ENCODE results near the gene TMEM51.
"Not testable (repeated sequence)": the region's sequence is repeated elsewhere in the genome, so short reads cannot be mapped to it uniquely, and the experiment has no call there.

The TMEM51 gene

GRCh38 chr1:15175324-15176094, 22.0 kb downstream of the TMEM51 start:
- not testable (repeated sequence) for H3K4me3 ChIP-seq (ENCODE audit: low read depth, low read length); H3K9me3 ChIP-seq (ENCODE audit: control insufficient read depth, insufficient read depth, low read length); H3K36me3 ChIP-seq (ENCODE audit: control insufficient read depth, insufficient read depth, low read length); H3K4me1 ChIP-seq (ENCODE audit: control insufficient read depth, insufficient read depth, low read length); H3K27me3 ChIP-seq (ENCODE audit: control insufficient read depth, insufficient read depth, low read length); H3K9ac ChIP-seq (ENCODE audit: low read depth, low read length)

GRCh38 chr1:15176120-15176519, 22.6 kb downstream of the TMEM51 start:
- Histone ChIP-seq H3K9me3 (ENCODE audit: control insufficient read depth, insufficient read depth, low read length) (no peaks in the 10 kb centered on the region), H3K4me3 (ENCODE audit: low read depth, low read length) (no peak overlapping the region), H3K9ac (ENCODE audit: low read depth, low read length) (no peak overlapping the region), H3K36me3 (ENCODE audit: control insufficient read depth, insufficient read depth, low read length) (no peaks in the 10 kb centered on the region), H3K27me3 (ENCODE audit: control insufficient read depth, insufficient read depth, low read length) (no peaks in the 10 kb centered on the region), H3K4me1 (ENCODE audit: control insufficient read depth, insufficient read depth, low read length) (no peaks in the 10 kb centered on the region)

- H3K27me3 ChIP-seq (ENCODE audit: control insufficient read depth, insufficient read depth, low read length): no peaks in the 10 kb centered on the region
- no peak overlapping the region for H3K9ac ChIP-seq (ENCODE audit: low read depth, low read length)
- no peaks in the 10 kb centered on the region for H3K36me3 ChIP-seq (ENCODE audit: control insufficient read depth, insufficient read depth, low read length)
- no peak overlapping the region for H3K4me3 ChIP-seq (ENCODE audit: low read depth, low read length)
- no peaks in the 10 kb centered on the region for H3K4me1 ChIP-seq (ENCODE audit: control insufficient read depth, insufficient read depth, low read length)
- H3K9me3 ChIP-seq (ENCODE audit: control insufficient read depth, insufficient read depth, low read length): no peaks in the 10 kb centered on the region
These were observed 23.5 kb downstream of the TMEM51 start for GRCh38 chr1:15176898-15177665.

- no peaks in the 10 kb centered on the region for H3K4me1 ChIP-seq (ENCODE audit: control insufficient read depth, insufficient read depth, low read length)
- H3K27me3 ChIP-seq (ENCODE audit: control insufficient read depth, insufficient read depth, low read length): no peaks in the 10 kb centered on the region
These were observed 24.2 kb downstream of the TMEM51 start for GRCh38 chr1:15177710-15178166.

GRCh38 chr1:15178571-15179484, 25.3 kb downstream of the TMEM51 start:
- Histone ChIP-seq H3K36me3 (ENCODE audit: control insufficient read depth, insufficient read depth, low read length) (no peaks in the 10 kb centered on the region), H3K4me1 (ENCODE audit: control insufficient read depth, insufficient read depth, low read length) (no peaks in the 10 kb centered on the region), H3K4me3 (ENCODE audit: low read depth, low read length) (no peak overlapping the region), H3K9me3 (ENCODE audit: control insufficient read depth, insufficient read depth, low read length) (no peaks in the 10 kb centered on the region), H3K27me3 (ENCODE audit: control insufficient read depth, insufficient read depth, low read length) (no peaks in the 10 kb centered on the region), H3K9ac (ENCODE audit: low read depth, low read length) (no peak overlapping the region)

More at GRCh38 chr1:15177710-15178166, 24.2 kb downstream of the TMEM51 start:
- Histone ChIP-seq H3K4me3 (ENCODE audit: low read depth, low read length) (no peak overlapping the region), H3K9me3 (ENCODE audit: control insufficient read depth, insufficient read depth, low read length) (no peaks in the 10 kb centered on the region), H3K9ac (ENCODE audit: low read depth, low read length) (no peak overlapping the region), H3K36me3 (ENCODE audit: control insufficient read depth, insufficient read depth, low read length) (no peaks in the 10 kb centered on the region)

- Histone ChIP-seq H3K9me3 (ENCODE audit: control insufficient read depth, insufficient read depth, low read length) (no peaks in the 10 kb centered on the region), H3K9ac (ENCODE audit: low read depth, low read length) (no peak overlapping the region), H3K4me3 (ENCODE audit: low read depth, low read length) (no peak overlapping the region)
These were observed 25.9 kb downstream of the TMEM51 start for GRCh38 chr1:15179485-15179883.

GRCh38 chr1:15180189-15180588, 26.6 kb downstream of the TMEM51 start:
- H3K36me3 ChIP-seq (ENCODE audit: control insufficient read depth, insufficient read depth, low read length): no peaks in the 10 kb centered on the region
- no peak overlapping the region for H3K4me3 ChIP-seq (ENCODE audit: low read depth, low read length)
- no peak overlapping the region for H3K9ac ChIP-seq (ENCODE audit: low read depth, low read length)
- H3K4me1 ChIP-seq (ENCODE audit: control insufficient read depth, insufficient read depth, low read length): no peaks in the 10 kb centered on the region
- no peaks in the 10 kb centered on the region for H3K27me3 ChIP-seq (ENCODE audit: control insufficient read depth, insufficient read depth, low read length)
- no peaks in the 10 kb centered on the region for H3K9me3 ChIP-seq (ENCODE audit: control insufficient read depth, insufficient read depth, low read length)

More at GRCh38 chr1:15179485-15179883, 25.9 kb downstream of the TMEM51 start:
- H3K27me3 ChIP-seq (ENCODE audit: control insufficient read depth, insufficient read depth, low read length): no peaks in the 10 kb centered on the region
- H3K36me3 ChIP-seq (ENCODE audit: control insufficient read depth, insufficient read depth, low read length): no peaks in the 10 kb centered on the region
- no peaks in the 10 kb centered on the region for H3K4me1 ChIP-seq (ENCODE audit: control insufficient read depth, insufficient read depth, low read length)

- no peaks in the 10 kb centered on the region for H3K36me3 ChIP-seq (ENCODE audit: control insufficient read depth, insufficient read depth, low read length)
- H3K4me1 ChIP-seq (ENCODE audit: control insufficient read depth, insufficient read depth, low read length): no peaks in the 10 kb centered on the region
- no peaks in the 10 kb centered on the region for H3K27me3 ChIP-seq (ENCODE audit: control insufficient read depth, insufficient read depth, low read length)
- H3K9me3 ChIP-seq (ENCODE audit: control insufficient read depth, insufficient read depth, low read length): no peaks in the 10 kb centered on the region
- H3K4me3 ChIP-seq (ENCODE audit: low read depth, low read length): no peak overlapping the region
- no peak overlapping the region for H3K9ac ChIP-seq (ENCODE audit: low read depth, low read length)
These were observed 27.5 kb downstream of the TMEM51 start for GRCh38 chr1:15180945-15181523.

- Histone ChIP-seq H3K9me3 (ENCODE audit: control insufficient read depth, insufficient read depth, low read length) (no peaks in the 10 kb centered on the region), H3K36me3 (ENCODE audit: control insufficient read depth, insufficient read depth, low read length) (no peaks in the 10 kb centered on the region), H3K4me1 (ENCODE audit: control insufficient read depth, insufficient read depth, low read length) (peaks cover 2% of the 10 kb centered on the region), H3K4me3 (ENCODE audit: low read depth, low read length) (no peak overlapping the region), H3K9ac (ENCODE audit: low read depth, low read length) (no peak overlapping the region), H3K27me3 (ENCODE audit: control insufficient read depth, insufficient read depth, low read length) (no peaks in the 10 kb centered on the region)
These were observed 28.0 kb downstream of the TMEM51 start for GRCh38 chr1:15181564-15181963.

GRCh38 chr1:15184436-15185241, 31.1 kb downstream of the TMEM51 start:
- Histone ChIP-seq H3K4me1 (ENCODE audit: control insufficient read depth, insufficient read depth, low read length) (peaks cover 20% of the 10 kb centered on the region), H3K4me3 (ENCODE audit: low read depth, low read length) (no peak overlapping the region), H3K36me3 (ENCODE audit: control insufficient read depth, insufficient read depth, low read length) (no peaks in the 10 kb centered on the region), H3K27me3 (ENCODE audit: control insufficient read depth, insufficient read depth, low read length) (no peaks in the 10 kb centered on the region), H3K9me3 (ENCODE audit: control insufficient read depth, insufficient read depth, low read length) (no peaks in the 10 kb centered on the region), H3K9ac (ENCODE audit: low read depth, low read length) (no peak overlapping the region)

All from iPS-15b (cell line).